ENCODE results near the gene METTL8. TPM values are rescaled to one million over a fixed set of nuclear protein-coding genes. Genes with fewer than 3 reads are reported as not detected.

The METTL8 gene
- total RNA-seq, 1 donor from 2014 or later = 26.7 TPM

GRCh38 chr2:171393487-171393886 lies 40.3 kb downstream of the METTL8 start:
- H3K27me3 ChIP-seq (ENCODE audit: control insufficient read depth, insufficient read depth, low read length) = no peaks in the 10 kb centered on the region
- TF ChIP-seq CTCF (IDR thresholded peaks at IDR 0.05; ENCODE audit: insufficient read depth, low read length, poor library complexity, severe bottlenecking) = no peak
- H3K36me3 ChIP-seq (ENCODE audit: control insufficient read depth, insufficient read depth, low read length) = no peaks in the 10 kb centered on the region
- H3K4me3 ChIP-seq (ENCODE audit: low read depth, low read length) = no peak overlapping the region
- DNase-seq (ENCODE audit: low read depth) = no peak

- H3K4me3 ChIP-seq (ENCODE audit: low read depth, low read length) = no peak overlapping the region
Observed at GRCh38 chr2:171391532-171391931, 42.3 kb downstream of the METTL8 start.

GRCh38 chr2:171390941-171391516 lies 42.8 kb downstream of the METTL8 start:
- Histone ChIP-seq H3K36me3 (ENCODE audit: control insufficient read depth, insufficient read depth, low read length) (no peaks in the 10 kb centered on the region), H3K27me3 (ENCODE audit: control insufficient read depth, insufficient read depth, low read length) (no peaks in the 10 kb centered on the region), H3K4me3 (ENCODE audit: low read depth, low read length) (no peak overlapping the region)
- DNase-seq (ENCODE audit: low read depth) = peak; percentile 38
- TF ChIP-seq CTCF (IDR thresholded peaks at IDR 0.05; ENCODE audit: insufficient read depth, low read length, poor library complexity, severe bottlenecking) = no peak

More at GRCh38 chr2:171391532-171391931, 42.3 kb downstream of the METTL8 start:
- no peak for TF ChIP-seq CTCF (IDR thresholded peaks at IDR 0.05; ENCODE audit: insufficient read depth, low read length, poor library complexity, severe bottlenecking)
- no peaks in the 10 kb centered on the region for H3K27me3 ChIP-seq (ENCODE audit: control insufficient read depth, insufficient read depth, low read length)
- DNase-seq (ENCODE audit: low read depth) = no peak
- no peaks in the 10 kb centered on the region for H3K36me3 ChIP-seq (ENCODE audit: control insufficient read depth, insufficient read depth, low read length)

- no peak for TF ChIP-seq CTCF (IDR thresholded peaks at IDR 0.05; ENCODE audit: insufficient read depth, low read length, poor library complexity, severe bottlenecking)
- Histone ChIP-seq H3K36me3 (ENCODE audit: control insufficient read depth, insufficient read depth, low read length) (no peaks in the 10 kb centered on the region), H3K4me3 (ENCODE audit: low read depth, low read length) (no peak overlapping the region), H3K27me3 (ENCODE audit: control insufficient read depth, insufficient read depth, low read length) (no peaks in the 10 kb centered on the region)
- DNase-seq (ENCODE audit: low read depth) = no peak
Observed at GRCh38 chr2:171389780-171390179, 44.0 kb downstream of the METTL8 start.

- no peak for DNase-seq (ENCODE audit: low read depth)
- H3K27me3 ChIP-seq (ENCODE audit: control insufficient read depth, insufficient read depth, low read length) = no peaks in the 10 kb centered on the region
- no peak overlapping the region for H3K4me3 ChIP-seq (ENCODE audit: low read depth, low read length)
- H3K36me3 ChIP-seq (ENCODE audit: control insufficient read depth, insufficient read depth, low read length) = no peaks in the 10 kb centered on the region
- TF ChIP-seq CTCF (IDR thresholded peaks at IDR 0.05; ENCODE audit: insufficient read depth, low read length, poor library complexity, severe bottlenecking) = no peak
Observed at GRCh38 chr2:171389325-171389724, 44.5 kb downstream of the METTL8 start.

- Histone ChIP-seq H3K27me3 (ENCODE audit: control insufficient read depth, insufficient read depth, low read length) (no peaks in the 10 kb centered on the region), H3K36me3 (ENCODE audit: control insufficient read depth, insufficient read depth, low read length) (no peaks in the 10 kb centered on the region), H3K4me3 (ENCODE audit: low read depth, low read length) (no peak overlapping the region)
- no peak for TF ChIP-seq CTCF (IDR thresholded peaks at IDR 0.05; ENCODE audit: insufficient read depth, low read length, poor library complexity, severe bottlenecking)
- DNase-seq (ENCODE audit: low read depth) = no peak
Observed at GRCh38 chr2:171387052-171387451, 46.7 kb downstream of the METTL8 start.

Measured in kidney epithelial cell (primary cell).